Ovary (tissue), 9 donors: ENCODE results near the gene QPCTL. TPM values are rescaled to one million over a fixed set of nuclear protein-coding genes. Genes with fewer than 3 reads are reported as not detected.

Experiments
- DNase-seq, 5 donors: peaks; one replicate each; pipeline ENCODE4 v3.0.0-alpha.2; 2019 to 2020
- H3K27ac ChIP-seq, 2 donors: fragments of 200-600 bp; one replicate each; pipeline versions ENCODE4 v1.5.1 to v1.8.0; 2019 to 2022
- H3K27me3 ChIP-seq: fragments of 200-600 bp; one replicate; pipeline ENCODE4 v1.8.0; 2022
- H3K36me3 ChIP-seq: fragments of 200-600 bp; sonication (generic); one replicate; pipeline ENCODE4 v1.5.1; 2019
- H3K4me1 ChIP-seq: one replicate; pipeline ENCODE4 v1.8.1; 2013; ENCODE audit warnings: mild to moderate bottlenecking, moderate library complexity; ENCODE audit not compliant: insufficient read depth
- H3K4me3 ChIP-seq: fragments of 200-600 bp; sonication (generic); one replicate; pipeline ENCODE4 v1.5.1; 2017
- H3K9me3 ChIP-seq, 2 donors: fragments of 200-600 bp in 1 of 2; sonication (generic) in 1 of 2; one replicate each; pipeline versions ENCODE4 v1.5.1 to v1.8.1; 2013 to 2019; ENCODE audit warnings: mild to moderate bottlenecking in 1 of 2, moderate library complexity in 1 of 2
- EP300 ChIP-seq: sonication (generic); formaldehyde crosslinking; IDR thresholded peaks from one replicate; pipeline ENCODE4 v1.6.1; 2017; ENCODE audit warnings: antibody characterized with exemption
- POLR2A ChIP-seq: fragments of 450-650 bp; IDR thresholded peaks from one replicate; pipeline ENCODE4 v1.6.1; 2017; ENCODE audit warnings: antibody characterized with exemption, mild to moderate bottlenecking, moderate library complexity
- WGBS, 3 donors: extraction: QIAGEN DNeasy Blood & Tissue Kit in 1 of 3; methylation state at CpG; one replicate each; pipeline versions ENCODE4 v1.1.5 to v1.1.7; 2013 to 2017; 5-methylcytosine and 5-hydroxymethylcytosine counted together
- intact Hi-C, 4 donors: fragments of 100-400 bp; cut with DNase I; formaldehyde crosslinking; loops; one replicate each; pipeline versions ENCODE4 v1.11.0 to v1.15.1; 2022 to 2023
- polyA plus RNA-seq, 2 donors: library from polyadenylated mRNA; stranded (reverse); fragments of 200-250 nt in 1 of 2; fragments of 350-450 nt in 1 of 2; fragmentation: Illumina TruSeq in 1 of 2; extraction: RNeasy Lipid Tissue Mini Kit (QIAGEN cat#74804) in 1 of 2; gene quantifications; one replicate each; pipeline ENCODE4 v1.2.3, GENCODE V29; 2013 to 2014
- total RNA-seq, 7 donors: library from RNA; depleted of rRNA in 2 of 7; stranded (reverse); fragments of >200 nt in 2 of 7; fragmentation: NEBNext Ultra II Directional in 3 of 7; extraction: Animal tissue kit (Norgen Biotek cat#: 25700) in 3 of 7; gene quantifications; one replicate each; pipeline versions ENCODE4 v1.1.0 to v1.2.4, GENCODE V29; 2016 to 2023
- TF ChIP-seq, protein P1 (sequence below), 3 donors: fragments of 450-650 bp in 2 of 3; fragments of 200-600 bp in 1 of 3; IDR thresholded peaks; one replicate each; pipeline versions ENCODE4 v1.5.1 to v1.8.0; 2016 to 2022; ENCODE audit warnings: antibody characterized with exemption in 3 of 3, mild to moderate bottlenecking in 1 of 3
- donor health status: DM: no; HTN: no; CAD: no; lungs with moderate emphysema.
- donor health status: DM: no; HTN: no; CAD: no.
- donor health status: Bipolar disorder and iron deficiency.
- donor health status: DM: yes; HTN: yes; CAD: no.
- donor health status: DM: no; HTN: no; CAD: no.
- donor health status: DM: yes; HTN: yes; CAD: no.

QPCTL gene
- total and polyA plus RNA-seq, 9 donors, result 3.2 to 15.3 (median 6.8) TPM

DNA sequence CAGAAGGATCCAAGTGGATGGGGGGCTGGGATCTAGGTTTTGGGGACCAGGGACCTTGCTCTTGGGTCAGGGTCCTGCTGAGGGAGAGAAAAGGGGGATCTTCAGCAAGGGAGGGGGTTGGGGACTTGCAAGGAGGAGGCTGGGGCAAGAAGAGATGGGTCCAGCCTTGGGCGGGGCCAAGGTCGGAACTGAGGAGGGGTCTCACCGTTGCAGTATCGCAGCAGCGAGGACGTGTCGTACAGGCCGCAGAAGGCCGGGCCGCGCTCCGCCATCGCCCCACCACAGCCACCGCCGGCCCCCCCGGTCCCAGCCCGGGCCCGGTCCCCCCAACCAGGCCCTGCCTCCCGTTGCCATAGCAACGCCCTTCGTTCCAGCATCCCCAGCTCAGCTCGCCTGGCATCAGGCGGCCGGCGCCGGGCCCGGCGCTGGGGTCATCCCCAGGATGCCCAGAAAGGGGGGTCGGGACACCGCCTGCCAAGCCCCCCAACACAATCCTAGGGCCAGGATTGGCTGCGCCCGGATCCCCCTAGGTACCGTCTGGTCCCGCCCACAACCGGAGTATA lies 47.3 kb upstream of the QPCTL start:
- Histone ChIP-seq H3K9me3 (no peaks in the 10 kb centered on the region), H3K27ac (no peak overlapping the region), H3K4me1 (peaks cover 4% of the 10 kb centered on the region), H3K27me3 (peaks cover 3% of the 10 kb centered on the region), H3K36me3 (no peaks in the 10 kb centered on the region), H3K4me3 (no peak overlapping the region)
- TF ChIP-seq EP300 (no peak), POLR2A (no peak)
- TF ChIP-seq, protein P1, sequence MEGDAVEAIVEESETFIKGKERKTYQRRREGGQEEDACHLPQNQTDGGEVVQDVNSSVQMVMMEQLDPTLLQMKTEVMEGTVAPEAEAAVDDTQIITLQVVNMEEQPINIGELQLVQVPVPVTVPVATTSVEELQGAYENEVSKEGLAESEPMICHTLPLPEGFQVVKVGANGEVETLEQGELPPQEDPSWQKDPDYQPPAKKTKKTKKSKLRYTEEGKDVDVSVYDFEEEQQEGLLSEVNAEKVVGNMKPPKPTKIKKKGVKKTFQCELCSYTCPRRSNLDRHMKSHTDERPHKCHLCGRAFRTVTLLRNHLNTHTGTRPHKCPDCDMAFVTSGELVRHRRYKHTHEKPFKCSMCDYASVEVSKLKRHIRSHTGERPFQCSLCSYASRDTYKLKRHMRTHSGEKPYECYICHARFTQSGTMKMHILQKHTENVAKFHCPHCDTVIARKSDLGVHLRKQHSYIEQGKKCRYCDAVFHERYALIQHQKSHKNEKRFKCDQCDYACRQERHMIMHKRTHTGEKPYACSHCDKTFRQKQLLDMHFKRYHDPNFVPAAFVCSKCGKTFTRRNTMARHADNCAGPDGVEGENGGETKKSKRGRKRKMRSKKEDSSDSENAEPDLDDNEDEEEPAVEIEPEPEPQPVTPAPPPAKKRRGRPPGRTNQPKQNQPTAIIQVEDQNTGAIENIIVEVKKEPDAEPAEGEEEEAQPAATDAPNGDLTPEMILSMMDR (IDR thresholded peaks at IDR 0.05), result no peak
- intact Hi-C loops, result loop anchor here in 1 of 4 donors (10.0 kb wide), 1 partner anchor 210 kb away; no protein-coding TSS in a partner anchor
- no peak for DNase-seq
- WGBS, 3 donors, result 5 to 10% (median 9%) methylated on average over 13 to 35 of the region's 35 CpGs

DNA sequence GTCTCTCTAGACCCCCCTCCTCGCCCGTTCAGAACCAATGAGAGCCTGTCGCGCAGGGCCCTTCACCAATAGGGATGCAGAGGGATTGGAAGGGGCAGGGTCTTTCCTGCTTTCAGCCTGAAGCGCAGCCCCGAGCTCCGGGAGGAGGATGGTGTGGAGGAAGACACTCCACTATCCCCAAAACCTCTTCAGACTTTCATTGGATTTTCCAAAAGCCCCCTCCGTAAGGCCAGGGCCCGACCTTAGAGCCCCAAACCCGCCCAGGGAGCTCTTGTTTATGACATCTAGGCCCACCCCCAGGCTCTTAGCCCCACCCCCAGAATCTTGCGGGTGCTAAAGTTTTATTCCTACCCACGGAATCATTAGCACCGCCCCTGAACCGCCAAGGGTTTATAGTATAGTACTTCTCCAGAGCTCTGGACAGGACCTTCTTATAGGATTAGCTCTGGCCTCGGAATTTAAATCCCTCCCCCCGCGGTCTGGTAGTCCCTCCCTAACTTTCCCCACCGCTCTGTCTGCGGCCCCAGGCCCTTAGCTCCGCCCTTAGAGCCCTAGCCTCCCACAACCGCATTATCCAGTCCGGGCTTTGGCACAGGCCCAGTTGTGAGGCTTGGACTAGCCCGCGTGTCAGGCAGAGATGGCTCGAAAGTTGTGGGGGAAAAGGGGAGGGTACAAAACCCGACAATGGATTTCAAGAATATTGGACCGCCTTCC lies 46.7 kb upstream of the QPCTL start:
- intact Hi-C loops, result loop anchor here in 1 of 4 donors (10.0 kb wide), 1 partner anchor 211 kb away; no protein-coding TSS in a partner anchor
- Histone ChIP-seq H3K27ac (no peak overlapping the region), H3K27me3 (peaks cover 3% of the 10 kb centered on the region), H3K4me1 (peaks cover 4% of the 10 kb centered on the region), H3K36me3 (no peaks in the 10 kb centered on the region), H3K4me3 (peak overlapping the region; percentile 2), H3K9me3 (no peaks in the 10 kb centered on the region)
- peak in 4 of 5 donors; percentile 31 to 60 (median 41) for DNase-seq
- WGBS, 3 donors, result 1% methylated on average over 27 of the region's 27 CpGs
- TF ChIP-seq, protein P1 (IDR thresholded peaks at IDR 0.05), result no peak
- TF ChIP-seq POLR2A (no peak), EP300 (no peak)

DNA sequence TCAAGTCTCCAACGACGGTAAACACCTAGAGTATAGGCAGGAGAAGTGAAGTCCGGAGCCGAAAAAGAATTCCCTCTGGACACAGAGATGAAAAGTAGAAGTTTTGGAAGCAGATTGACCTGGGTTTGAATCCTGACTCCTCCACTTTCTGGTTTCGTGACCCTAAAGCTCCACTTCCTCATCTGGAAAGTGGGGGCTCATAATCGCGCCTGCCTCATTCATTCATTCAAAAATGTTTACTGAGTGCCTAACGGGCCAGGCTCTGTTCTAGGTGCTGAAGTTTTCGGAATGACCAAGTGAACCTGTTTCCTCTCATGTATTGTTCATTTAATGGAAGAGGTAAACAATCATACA lies 46.1 kb upstream of the QPCTL start:
- Histone ChIP-seq H3K27ac (no peak overlapping the region), H3K36me3 (no peaks in the 10 kb centered on the region), H3K4me3 (no peak overlapping the region), H3K27me3 (peaks cover 3% of the 10 kb centered on the region), H3K4me1 (peaks cover 4% of the 10 kb centered on the region), H3K9me3 (no peaks in the 10 kb centered on the region)
- TF ChIP-seq POLR2A (no peak), EP300 (no peak)
- TF ChIP-seq, protein P1 (IDR thresholded peaks at IDR 0.05), result no peak
- DNase-seq, result no peak
- intact Hi-C loops, result loop anchor here in 1 of 4 donors (10.0 kb wide), 1 partner anchor 212 kb away; no protein-coding TSS in a partner anchor
- 8 to 9% (median 8%) methylated on average over 9 of the region's 9 CpGs for WGBS, 3 donors

DNA sequence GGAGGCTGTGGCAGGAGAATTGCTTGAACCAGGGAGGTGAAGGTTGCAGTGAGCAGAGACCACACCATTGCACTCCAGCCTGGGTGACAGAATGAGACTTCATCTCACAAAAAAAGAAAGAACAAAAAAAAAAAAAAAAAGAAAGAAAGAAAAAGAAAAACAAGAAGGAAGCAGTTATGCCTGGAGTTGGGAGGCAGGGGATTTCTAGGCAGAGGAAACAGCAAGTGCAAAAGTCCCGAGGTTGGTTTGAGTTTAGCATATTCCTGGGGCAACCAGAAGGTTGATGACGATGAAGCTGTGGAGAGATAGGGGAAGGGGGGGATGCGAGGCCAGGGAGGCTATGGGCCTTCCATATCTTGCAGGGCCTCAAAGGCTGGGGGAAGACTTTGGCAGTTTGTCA lies 41.7 kb upstream of the QPCTL start:
- no peaks in the 10 kb centered on the region for H3K9me3 ChIP-seq
- no peaks in the 10 kb centered on the region for H3K36me3 ChIP-seq
- TF ChIP-seq POLR2A, result no peak
- TF ChIP-seq, protein P1 (IDR thresholded peaks at IDR 0.05), result no peak
- TF ChIP-seq EP300, result no peak
- 65 to 73% (median 68%) methylated on average over 3 of the region's 3 CpGs for WGBS, 3 donors
- H3K27ac ChIP-seq, result no peak overlapping the region
- H3K27me3 ChIP-seq, result peaks cover 3% of the 10 kb centered on the region
- peaks cover 2% of the 10 kb centered on the region for H3K4me1 ChIP-seq
- DNase-seq, result no peak
- intact Hi-C loops, result no loop called here
- no peak overlapping the region for H3K4me3 ChIP-seq
